ENCODE data around the gene ARHGAP44. TPM values are rescaled to one million over a fixed set of nuclear protein-coding genes. Genes with fewer than 3 reads are reported as not detected.
"Not testable (repeated sequence)": the region's sequence is repeated elsewhere in the genome, so short reads cannot be mapped to it uniquely, and the experiment has no call there.

The ARHGAP44 gene
- total RNA-seq, 1 donor from 2014 or later: 6.5 TPM

DNA sequence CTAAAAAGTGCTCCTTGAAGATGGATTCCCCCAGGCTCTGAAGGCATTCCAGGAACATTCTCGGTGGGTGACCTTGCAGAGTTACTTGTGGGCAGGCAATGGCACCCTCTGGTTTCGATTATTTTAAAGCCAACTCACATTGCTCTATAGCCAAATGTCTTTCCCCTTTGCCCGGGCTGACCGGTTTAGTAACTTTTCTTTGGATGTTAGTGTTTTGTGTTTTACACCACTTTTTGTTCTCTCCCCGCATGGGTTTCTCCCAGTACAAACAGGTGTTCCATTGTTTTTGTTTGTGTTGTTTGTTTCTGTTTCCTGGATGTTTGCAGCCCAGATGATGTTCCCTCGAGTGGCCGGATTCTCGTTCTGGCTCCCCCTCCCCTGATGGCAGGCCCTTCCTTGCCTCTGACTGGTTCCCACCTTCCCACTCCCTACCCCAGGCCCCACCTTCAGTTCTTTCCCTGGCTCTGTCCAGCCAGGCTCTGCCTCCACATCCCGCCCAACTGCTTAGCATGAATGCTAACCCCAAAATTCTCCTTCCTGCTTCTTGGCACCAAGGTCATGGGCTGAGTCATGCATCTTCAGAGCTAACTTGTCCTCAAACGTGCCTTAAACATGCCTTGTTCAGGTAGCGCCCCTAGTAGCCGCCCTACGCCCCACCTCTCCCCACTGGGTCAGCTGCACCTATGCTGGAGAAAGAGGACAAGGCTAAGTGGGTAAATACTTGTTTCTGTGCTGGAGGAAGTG lies 187.9 kb downstream of the ARHGAP44 start:
- no peaks in the 10 kb centered on the region for H3K36me3 Mint-ChIP-seq (ENCODE audit: low read depth)
- H3K4me3 Mint-ChIP-seq: no peak overlapping the region
- H3K4me1 Mint-ChIP-seq: peaks cover 6% of the 10 kb centered on the region
- H3K9me3 Mint-ChIP-seq: no peaks in the 10 kb centered on the region
- H3K27ac Mint-ChIP-seq (ENCODE audit: unreplicated experiment): no peak overlapping the region
- no peak for TF ChIP-seq CTCF (conservative IDR thresholded peaks at IDR 0.05)
- peaks cover 10% of the 10 kb centered on the region for H3K27me3 Mint-ChIP-seq (ENCODE audit: low read depth)
- DNase-seq (ENCODE audit: low read depth, low spot score): no peak

DNA sequence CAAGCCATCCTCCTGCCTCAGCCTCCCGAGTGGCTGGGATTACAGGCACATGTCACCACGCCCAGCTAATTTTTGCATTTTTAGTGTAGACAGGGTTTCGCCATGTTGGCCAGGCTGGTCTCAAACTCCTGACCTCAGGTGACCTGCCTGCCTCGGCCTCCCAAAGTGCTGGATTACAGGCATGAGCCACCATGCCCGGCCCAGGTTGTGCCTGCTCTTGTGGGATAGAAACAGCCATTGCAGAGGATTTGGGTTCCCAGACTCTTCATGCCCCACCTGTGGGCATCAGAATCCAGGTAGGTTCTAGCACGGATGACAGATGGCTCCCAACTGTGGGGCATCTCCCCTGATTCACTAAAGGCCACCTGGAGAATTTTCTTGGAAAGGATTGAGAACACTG lies 189.5 kb downstream of the ARHGAP44 start:
- H3K9me3 Mint-ChIP-seq; H3K36me3 Mint-ChIP-seq (ENCODE audit: low read depth); DNase-seq (ENCODE audit: low read depth, low spot score); H3K27me3 Mint-ChIP-seq (ENCODE audit: low read depth); H3K4me3 Mint-ChIP-seq; H3K4me1 Mint-ChIP-seq; H3K27ac Mint-ChIP-seq (ENCODE audit: unreplicated experiment): not testable (repeated sequence)

DNA sequence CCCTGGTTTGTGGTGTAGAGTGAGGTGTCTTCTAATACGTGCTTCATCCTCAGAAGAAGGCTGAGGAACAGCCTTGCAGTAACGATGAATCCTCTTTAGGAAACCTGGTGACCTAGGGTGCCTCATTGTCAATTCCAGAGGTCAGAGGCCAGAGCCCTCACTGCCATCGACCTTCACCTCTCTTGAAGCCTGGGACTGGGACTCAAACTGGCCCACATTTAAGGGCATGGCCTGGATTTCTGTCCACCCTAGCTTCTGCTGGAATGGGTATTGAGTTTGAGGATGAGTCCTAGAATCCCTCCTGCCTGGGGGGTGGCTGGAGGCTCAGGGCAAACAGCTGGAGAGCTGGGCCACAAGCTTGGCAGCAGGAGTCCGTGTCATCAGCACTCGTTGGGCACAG lies 189.9 kb downstream of the ARHGAP44 start:
- Mint-ChIP-seq H3K4me1 (peaks cover 5% of the 10 kb centered on the region), H3K27me3 (ENCODE audit: low read depth) (peaks cover 3% of the 10 kb centered on the region), H3K4me3 (no peak overlapping the region), H3K36me3 (ENCODE audit: low read depth) (peaks cover 3% of the 10 kb centered on the region), H3K9me3 (no peaks in the 10 kb centered on the region), H3K27ac (ENCODE audit: unreplicated experiment) (peak overlapping the region; percentile 67)
- DNase-seq (ENCODE audit: low read depth, low spot score): no peak
- TF ChIP-seq CTCF (conservative IDR thresholded peaks at IDR 0.05): no peak

GRCh38 chr17:12979826-12980500 lies 190.7 kb downstream of the ARHGAP44 start:
- H3K4me3 Mint-ChIP-seq: no peak overlapping the region
- H3K4me1 Mint-ChIP-seq: peaks cover 3% of the 10 kb centered on the region
- no peak for TF ChIP-seq CTCF (conservative IDR thresholded peaks at IDR 0.05)
- H3K9me3 Mint-ChIP-seq: no peaks in the 10 kb centered on the region
- H3K27me3 Mint-ChIP-seq (ENCODE audit: low read depth): no peaks in the 10 kb centered on the region
- H3K27ac Mint-ChIP-seq (ENCODE audit: unreplicated experiment): no peak overlapping the region
- DNase-seq (ENCODE audit: low read depth, low spot score): no peak
- peaks cover 3% of the 10 kb centered on the region for H3K36me3 Mint-ChIP-seq (ENCODE audit: low read depth)

GRCh38 chr17:12982224-12982623 lies 192.9 kb downstream of the ARHGAP44 start:
- no peak for DNase-seq (ENCODE audit: low read depth, low spot score)
- H3K4me1 Mint-ChIP-seq: peaks cover 14% of the 10 kb centered on the region
- TF ChIP-seq CTCF (conservative IDR thresholded peaks at IDR 0.05): no peak

More at GRCh38 chr17:12982224-12982623, 192.9 kb downstream of the ARHGAP44 start:
- no peak overlapping the region for H3K27ac Mint-ChIP-seq (ENCODE audit: unreplicated experiment)
- no peaks in the 10 kb centered on the region for H3K27me3 Mint-ChIP-seq (ENCODE audit: low read depth)
- H3K36me3 Mint-ChIP-seq (ENCODE audit: low read depth): peaks cover 3% of the 10 kb centered on the region
- no peak overlapping the region for H3K4me3 Mint-ChIP-seq
- no peaks in the 10 kb centered on the region for H3K9me3 Mint-ChIP-seq
